GM12878 (cell line): ENCODE results near the gene AKAP13. TPM values are rescaled to one million over a fixed set of nuclear protein-coding genes. Genes with fewer than 3 reads are reported as not detected.

Experiments
- CBFB ChIP-seq: IDR thresholded peaks from 2 replicates; pipeline ENCODE4 v1.6.1; 2016; ENCODE audit warnings: antibody characterized with exemption, low read depth
- CBX5 ChIP-seq: sonication (generic); IDR thresholded peaks from 2 replicates; pipeline ENCODE4 v1.6.1; 2016; ENCODE audit warnings: low read depth, moderate library complexity, mild to moderate bottlenecking, inconsistent platforms
- FOXK2 ChIP-seq: fragments of 450-650 bp; IDR thresholded peaks from 2 replicates; pipeline ENCODE4 v1.6.1; 2017; ENCODE audit warnings: mild to moderate bottlenecking, moderate library complexity
- JUNB ChIP-seq: IDR thresholded peaks from 2 replicates; pipeline ENCODE4 v1.6.1; 2016; ENCODE audit warnings: antibody characterized with exemption, mild to moderate bottlenecking
- KLF5 ChIP-seq: fragments of 450-650 bp; IDR thresholded peaks from 2 replicates; pipeline ENCODE4 v1.6.1; 2014; ENCODE audit warnings: mild to moderate bottlenecking; ENCODE audit not compliant: partially characterized antibody
- NRF1 ChIP-seq: conservative IDR thresholded peaks from 2 replicates; pipeline ENCODE4 v1.6.1; 2011; ENCODE audit warnings: mild to moderate bottlenecking, low read depth, low read length, improper control_type of control experiment
- POLR2A ChIP-seq: IDR thresholded peaks from 2 replicates; pipeline ENCODE4 v1.6.1; 2011; ENCODE audit warnings: low read depth, mild to moderate bottlenecking, low read length
- POLR2AphosphoS5 ChIP-seq: IDR thresholded peaks from 2 replicates; pipeline ENCODE4 v1.6.1; 2011; ENCODE audit warnings: mild to moderate bottlenecking, low read length, inconsistent platforms
- SIX5 ChIP-seq: IDR thresholded peaks from 2 replicates; pipeline ENCODE4 v1.6.1; 2011; ENCODE audit warnings: mild to moderate bottlenecking, low read depth, low read length, moderate library complexity; ENCODE audit not compliant: severe bottlenecking
- TCF12 ChIP-seq: IDR thresholded peaks from 2 replicates; pipeline ENCODE4 v1.6.1; 2011; ENCODE audit warnings: low read depth, mild to moderate bottlenecking, low read length
- polyA plus RNA-seq, 11 experiments: library from polyadenylated mRNA; depleted of rRNA in 4 of 11; unstranded in 6 of 11; stranded (reverse) in 5 of 11; fragments of >200 nt; fragmentation: Nextera tagmentation in 4 of 11; fragmentation: Illumina TruSeq in 1 of 11; extraction: Ambion mirVana in 4 of 11; extraction: Trizol in 1 of 11; gene quantifications; 1 replicate in 1 of 11; 2 replicates in 10 of 11; pipeline versions ENCODE4 v1.2.1 to v1.2.3, GENCODE V29; 2011 to 2016; ENCODE audit warnings: inconsistent platforms in 2 of 11, missing spikeins in 2 of 11, low read depth in 1 of 11
- total RNA-seq, 4 experiments: library from RNA; depleted of rRNA in 3 of 4; stranded (reverse); fragments of >200 nt in 3 of 4; fragmentation: Illumina TruSeq in 1 of 4; extraction: Trizol in 1 of 4; gene quantifications; 2 replicates each; pipeline versions ENCODE4 v1.2.1 to v1.2.3, GENCODE V29; 2013 to 2021
- TF ChIP-seq, protein P1 (sequence below): IDR thresholded peaks from 2 replicates; pipeline ENCODE4 v1.6.1; 2012; ENCODE audit warnings: low read depth, low read length, improper control_type of control experiment
- TF ChIP-seq, protein P2 (sequence below): fragments of 450-650 bp; IDR thresholded peaks from 2 replicates; pipeline ENCODE4 v1.6.1; 2017; ENCODE audit warnings: mild to moderate bottlenecking, moderate library complexity
- TF ChIP-seq, protein P3 (sequence below): fragments of 450-650 bp; conservative IDR thresholded peaks from 2 replicates; pipeline ENCODE4 v1.6.1; 2017; ENCODE audit warnings: mild to moderate bottlenecking, moderate library complexity
- TF ChIP-seq, protein P4 (sequence below): fragments of 450-650 bp; formaldehyde crosslinking; IDR thresholded peaks from 2 replicates; pipeline ENCODE4 v1.4.0; 2020; ENCODE audit warnings: mild to moderate bottlenecking, moderate library complexity

AKAP13 gene
- total and polyA plus RNA-seq, 10 of the 15 experiments (the other 5 are each of a cell fraction or from before 2014, with no cell fraction given) = 14.4 to 74.9 (median 55.1) TPM

DNA sequence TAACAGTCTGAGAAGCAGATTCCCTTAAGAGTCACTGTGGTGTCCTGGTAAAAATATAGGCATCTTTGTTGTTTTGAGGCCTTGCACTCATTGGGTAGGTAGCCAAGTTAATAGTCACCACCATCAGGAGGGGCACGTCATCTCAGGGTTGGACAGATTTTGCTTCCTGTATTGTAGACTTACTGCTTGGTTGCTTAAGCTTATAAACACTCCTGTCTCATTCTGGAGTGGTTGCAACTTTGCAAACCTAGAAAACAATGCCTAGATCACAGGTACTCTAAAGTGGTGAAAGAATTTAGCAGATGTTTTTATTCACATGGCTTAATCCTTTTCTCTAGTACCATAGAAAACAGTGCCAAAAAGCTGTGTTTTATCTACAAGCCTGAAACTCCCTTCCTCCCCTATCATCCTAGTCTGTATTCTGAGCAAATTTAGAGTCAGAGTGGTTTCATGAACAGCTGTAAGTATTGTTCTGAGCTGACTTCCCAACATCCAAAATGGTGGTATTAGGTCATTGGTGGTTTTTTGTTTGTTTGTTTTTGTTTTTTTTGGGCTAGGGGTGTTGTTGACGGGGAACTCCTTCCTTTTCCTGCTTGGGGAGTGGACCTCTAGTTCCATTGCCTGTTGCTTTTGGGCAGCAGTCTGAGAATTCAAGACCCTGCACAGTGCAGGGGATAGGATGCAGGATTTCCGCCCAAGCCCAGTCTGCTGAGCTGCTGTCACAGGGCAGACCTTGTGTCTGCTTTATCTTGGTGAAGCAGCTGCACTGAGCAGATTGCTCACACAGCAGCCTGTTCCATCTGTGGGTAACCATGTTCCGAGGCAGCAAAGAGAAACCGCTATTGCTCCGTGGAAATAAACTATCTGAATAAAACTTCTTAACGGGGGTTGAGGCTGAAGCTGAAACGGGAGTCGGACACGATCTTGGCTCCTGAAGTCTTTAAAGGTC lies 202.0 kb downstream of the AKAP13 start (continued):
- TF ChIP-seq CBX5 (no peak), POLR2A (peak; percentile 81), CBFB (peak; percentile 55; the same call in 1 of the 2 replicates), TCF12 (0 out of 2 replicates have a peak, but pooled peaks have one; percentile 4), POLR2AphosphoS5 (no peak; the same call in 1 of the 2 replicates), SIX5 (no peak), FOXK2 (no peak), NRF1 (no peak), JUNB (peak; percentile 72), KLF5 (no peak)
- TF ChIP-seq, protein P1, sequence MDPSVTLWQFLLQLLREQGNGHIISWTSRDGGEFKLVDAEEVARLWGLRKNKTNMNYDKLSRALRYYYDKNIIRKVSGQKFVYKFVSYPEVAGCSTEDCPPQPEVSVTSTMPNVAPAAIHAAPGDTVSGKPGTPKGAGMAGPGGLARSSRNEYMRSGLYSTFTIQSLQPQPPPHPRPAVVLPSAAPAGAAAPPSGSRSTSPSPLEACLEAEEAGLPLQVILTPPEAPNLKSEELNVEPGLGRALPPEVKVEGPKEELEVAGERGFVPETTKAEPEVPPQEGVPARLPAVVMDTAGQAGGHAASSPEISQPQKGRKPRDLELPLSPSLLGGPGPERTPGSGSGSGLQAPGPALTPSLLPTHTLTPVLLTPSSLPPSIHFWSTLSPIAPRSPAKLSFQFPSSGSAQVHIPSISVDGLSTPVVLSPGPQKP = no peak
- TF ChIP-seq, protein P2, sequence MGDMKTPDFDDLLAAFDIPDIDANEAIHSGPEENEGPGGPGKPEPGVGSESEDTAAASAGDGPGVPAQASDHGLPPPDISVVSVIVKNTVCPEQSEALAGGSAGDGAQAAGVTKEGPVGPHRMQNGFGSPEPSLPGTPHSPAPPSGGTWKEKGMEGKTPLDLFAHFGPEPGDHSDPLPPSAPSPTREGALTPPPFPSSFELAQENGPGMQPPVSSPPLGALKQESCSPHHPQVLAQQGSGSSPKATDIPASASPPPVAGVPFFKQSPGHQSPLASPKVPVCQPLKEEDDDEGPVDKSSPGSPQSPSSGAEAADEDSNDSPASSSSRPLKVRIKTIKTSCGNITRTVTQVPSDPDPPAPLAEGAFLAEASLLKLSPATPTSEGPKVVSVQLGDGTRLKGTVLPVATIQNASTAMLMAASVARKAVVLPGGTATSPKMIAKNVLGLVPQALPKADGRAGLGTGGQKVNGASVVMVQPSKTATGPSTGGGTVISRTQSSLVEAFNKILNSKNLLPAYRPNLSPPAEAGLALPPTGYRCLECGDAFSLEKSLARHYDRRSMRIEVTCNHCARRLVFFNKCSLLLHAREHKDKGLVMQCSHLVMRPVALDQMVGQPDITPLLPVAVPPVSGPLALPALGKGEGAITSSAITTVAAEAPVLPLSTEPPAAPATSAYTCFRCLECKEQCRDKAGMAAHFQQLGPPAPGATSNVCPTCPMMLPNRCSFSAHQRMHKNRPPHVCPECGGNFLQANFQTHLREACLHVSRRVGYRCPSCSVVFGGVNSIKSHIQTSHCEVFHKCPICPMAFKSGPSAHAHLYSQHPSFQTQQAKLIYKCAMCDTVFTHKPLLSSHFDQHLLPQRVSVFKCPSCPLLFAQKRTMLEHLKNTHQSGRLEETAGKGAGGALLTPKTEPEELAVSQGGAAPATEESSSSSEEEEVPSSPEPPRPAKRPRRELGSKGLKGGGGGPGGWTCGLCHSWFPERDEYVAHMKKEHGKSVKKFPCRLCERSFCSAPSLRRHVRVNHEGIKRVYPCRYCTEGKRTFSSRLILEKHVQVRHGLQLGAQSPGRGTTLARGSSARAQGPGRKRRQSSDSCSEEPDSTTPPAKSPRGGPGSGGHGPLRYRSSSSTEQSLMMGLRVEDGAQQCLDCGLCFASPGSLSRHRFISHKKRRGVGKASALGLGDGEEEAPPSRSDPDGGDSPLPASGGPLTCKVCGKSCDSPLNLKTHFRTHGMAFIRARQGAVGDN = no peak
- TF ChIP-seq, protein P3, sequence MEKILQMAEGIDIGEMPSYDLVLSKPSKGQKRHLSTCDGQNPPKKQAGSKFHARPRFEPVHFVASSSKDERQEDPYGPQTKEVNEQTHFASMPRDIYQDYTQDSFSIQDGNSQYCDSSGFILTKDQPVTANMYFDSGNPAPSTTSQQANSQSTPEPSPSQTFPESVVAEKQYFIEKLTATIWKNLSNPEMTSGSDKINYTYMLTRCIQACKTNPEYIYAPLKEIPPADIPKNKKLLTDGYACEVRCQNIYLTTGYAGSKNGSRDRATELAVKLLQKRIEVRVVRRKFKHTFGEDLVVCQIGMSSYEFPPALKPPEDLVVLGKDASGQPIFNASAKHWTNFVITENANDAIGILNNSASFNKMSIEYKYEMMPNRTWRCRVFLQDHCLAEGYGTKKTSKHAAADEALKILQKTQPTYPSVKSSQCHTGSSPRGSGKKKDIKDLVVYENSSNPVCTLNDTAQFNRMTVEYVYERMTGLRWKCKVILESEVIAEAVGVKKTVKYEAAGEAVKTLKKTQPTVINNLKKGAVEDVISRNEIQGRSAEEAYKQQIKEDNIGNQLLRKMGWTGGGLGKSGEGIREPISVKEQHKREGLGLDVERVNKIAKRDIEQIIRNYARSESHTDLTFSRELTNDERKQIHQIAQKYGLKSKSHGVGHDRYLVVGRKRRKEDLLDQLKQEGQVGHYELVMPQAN = no peak
- TF ChIP-seq, protein P4, sequence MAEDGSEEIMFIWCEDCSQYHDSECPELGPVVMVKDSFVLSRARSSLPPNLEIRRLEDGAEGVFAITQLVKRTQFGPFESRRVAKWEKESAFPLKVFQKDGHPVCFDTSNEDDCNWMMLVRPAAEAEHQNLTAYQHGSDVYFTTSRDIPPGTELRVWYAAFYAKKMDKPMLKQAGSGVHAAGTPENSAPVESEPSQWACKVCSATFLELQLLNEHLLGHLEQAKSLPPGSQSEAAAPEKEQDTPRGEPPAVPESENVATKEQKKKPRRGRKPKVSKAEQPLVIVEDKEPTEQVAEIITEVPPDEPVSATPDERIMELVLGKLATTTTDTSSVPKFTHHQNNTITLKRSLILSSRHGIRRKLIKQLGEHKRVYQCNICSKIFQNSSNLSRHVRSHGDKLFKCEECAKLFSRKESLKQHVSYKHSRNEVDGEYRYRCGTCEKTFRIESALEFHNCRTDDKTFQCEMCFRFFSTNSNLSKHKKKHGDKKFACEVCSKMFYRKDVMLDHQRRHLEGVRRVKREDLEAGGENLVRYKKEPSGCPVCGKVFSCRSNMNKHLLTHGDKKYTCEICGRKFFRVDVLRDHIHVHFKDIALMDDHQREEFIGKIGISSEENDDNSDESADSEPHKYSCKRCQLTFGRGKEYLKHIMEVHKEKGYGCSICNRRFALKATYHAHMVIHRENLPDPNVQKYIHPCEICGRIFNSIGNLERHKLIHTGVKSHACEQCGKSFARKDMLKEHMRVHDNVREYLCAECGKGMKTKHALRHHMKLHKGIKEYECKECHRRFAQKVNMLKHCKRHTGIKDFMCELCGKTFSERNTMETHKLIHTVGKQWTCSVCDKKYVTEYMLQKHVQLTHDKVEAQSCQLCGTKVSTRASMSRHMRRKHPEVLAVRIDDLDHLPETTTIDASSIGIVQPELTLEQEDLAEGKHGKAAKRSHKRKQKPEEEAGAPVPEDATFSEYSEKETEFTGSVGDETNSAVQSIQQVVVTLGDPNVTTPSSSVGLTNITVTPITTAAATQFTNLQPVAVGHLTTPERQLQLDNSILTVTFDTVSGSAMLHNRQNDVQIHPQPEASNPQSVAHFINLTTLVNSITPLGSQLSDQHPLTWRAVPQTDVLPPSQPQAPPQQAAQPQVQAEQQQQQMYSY (CRISPR knock-in tag) = no peak
